HG03196 (cell line): ENCODE data around the gene HS3ST1.
A peak's percentile ranks its signal among the peaks of the same experiment; 100 is the strongest.
"Not testable (repeated sequence)": the region's sequence is repeated elsewhere in the genome, so short reads cannot be mapped to it uniquely, and the experiment has no call there.

Source experiments
- ATAC-seq: cut with Tn5 transposase; IDR thresholded peaks from one replicate; pipeline ENCODE4 v1.9.1; 2021; ENCODE audit not compliant: unreplicated experiment

Gene HS3ST1

DNA sequence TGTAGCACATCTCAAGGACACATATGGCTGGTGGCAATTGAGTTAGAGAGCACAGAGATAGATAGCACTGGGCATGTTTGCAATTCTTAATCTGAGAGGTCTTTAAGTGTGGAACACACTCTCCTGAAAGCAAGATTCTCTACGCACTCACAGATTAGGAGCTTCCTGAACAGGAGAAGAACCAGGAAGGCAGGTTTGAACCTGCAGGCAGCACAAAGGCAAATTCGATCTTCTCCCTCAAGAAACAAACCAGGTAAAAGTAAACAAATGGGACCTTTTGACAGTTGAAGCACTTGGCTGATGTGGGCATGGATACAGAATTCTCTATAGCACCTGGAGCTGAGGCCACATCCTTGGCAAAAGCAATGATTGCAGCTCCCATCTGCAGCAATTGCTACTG lies 24.3 kb downstream of the HS3ST1 start:
- no peak for ATAC-seq

DNA sequence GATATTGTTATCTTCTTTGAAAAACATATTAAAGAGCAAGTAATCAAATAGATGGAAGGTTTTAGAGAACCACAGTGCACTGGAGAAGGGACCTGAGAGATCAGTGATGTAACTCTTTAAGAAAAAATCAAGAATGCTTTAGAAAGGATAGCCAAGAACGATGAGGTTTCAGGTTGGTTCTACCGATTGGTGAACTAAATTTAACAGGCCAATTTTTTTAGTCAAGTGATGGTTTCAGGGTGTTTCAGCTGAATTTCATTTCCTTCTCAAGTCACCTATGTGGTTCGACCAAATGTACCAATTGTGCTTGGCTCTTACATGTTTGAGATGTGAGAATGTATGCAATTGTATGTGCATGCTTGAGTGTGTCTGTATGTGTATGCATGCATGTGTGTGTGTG lies 26.5 kb downstream of the HS3ST1 start:
- ATAC-seq = peak; percentile 43

DNA sequence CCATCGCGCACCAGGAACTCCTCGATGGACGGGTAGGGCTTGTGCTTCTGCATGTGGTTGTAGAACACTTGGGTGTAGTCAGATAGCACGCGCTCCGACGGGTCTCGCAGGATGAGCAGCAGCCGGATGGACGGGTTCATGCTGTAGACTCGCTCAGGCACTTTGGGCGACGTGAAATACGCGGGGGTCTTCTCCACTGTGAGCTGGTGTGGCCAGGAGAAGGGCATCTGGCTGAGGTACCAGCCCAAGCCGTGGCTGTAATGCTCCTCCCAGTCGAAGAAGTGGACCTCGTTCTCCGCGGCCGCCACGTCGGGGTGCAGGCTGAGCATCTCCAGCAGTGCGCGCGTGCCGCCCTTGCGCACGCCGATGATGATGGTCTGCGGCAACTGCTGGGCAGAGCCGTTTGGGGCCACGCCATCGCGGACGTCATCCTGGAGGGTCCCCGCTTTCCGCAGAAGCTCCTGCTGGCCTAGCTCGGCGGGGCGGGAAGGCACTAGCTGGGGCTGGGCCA lies 29.2 kb downstream of the HS3ST1 start:
- no peak for ATAC-seq

DNA sequence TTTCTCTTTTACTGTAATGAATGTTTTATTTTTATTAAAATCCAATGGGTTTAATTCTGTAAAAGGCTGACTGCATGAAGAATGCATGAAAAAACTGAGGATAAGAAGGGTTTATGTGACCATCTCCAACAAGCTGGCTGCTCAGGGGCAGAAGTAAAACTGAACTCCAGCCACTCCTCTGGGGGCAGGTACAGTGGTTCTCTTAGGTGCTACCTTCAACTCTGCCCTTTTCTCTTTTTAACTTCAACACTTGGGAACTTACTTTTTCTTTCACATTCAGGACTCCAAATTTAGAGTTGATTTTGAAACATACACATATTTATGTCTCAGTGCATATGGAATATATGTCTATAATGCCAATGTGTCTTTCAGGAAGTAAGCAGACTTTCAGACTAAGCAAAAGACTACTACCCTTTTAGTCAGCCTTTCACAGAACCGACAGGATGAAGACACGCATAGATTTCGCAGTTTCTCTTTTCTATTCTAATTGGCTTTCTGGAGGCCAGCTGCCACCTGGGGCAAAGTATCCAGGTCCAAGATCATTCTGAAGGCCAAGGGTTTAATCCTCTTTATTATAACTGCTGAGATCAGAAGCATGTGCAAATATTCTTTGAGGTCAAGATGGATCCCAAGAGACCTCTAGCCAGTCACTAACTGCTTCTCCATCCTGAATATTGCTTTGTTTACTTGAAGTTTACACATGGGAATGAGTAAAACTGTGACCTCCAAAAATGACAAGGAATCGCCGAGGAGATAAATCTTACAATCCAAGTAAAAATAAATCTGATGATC lies 30.7 kb downstream of the HS3ST1 start:
- peak; percentile 71 for ATAC-seq

DNA sequence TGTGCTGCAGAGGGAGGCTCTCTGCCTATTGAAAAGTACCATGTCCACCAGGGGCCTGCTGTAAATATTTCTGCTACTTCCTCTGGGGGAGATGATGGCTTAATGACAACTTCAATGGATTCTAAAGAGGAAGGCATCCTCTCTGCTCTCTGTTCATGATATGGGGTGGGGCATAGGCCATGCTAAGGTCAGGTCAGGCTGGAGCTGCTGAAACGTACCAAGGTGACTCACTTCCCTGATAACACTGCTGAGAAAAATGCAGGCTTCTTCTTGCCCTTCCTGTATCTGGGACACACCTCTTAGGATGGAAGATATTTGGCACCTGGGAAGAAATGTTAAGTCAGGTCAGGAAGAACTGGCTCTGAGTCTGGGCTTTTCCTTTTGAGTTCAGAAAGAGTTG lies 31.5 kb downstream of the HS3ST1 start:
- ATAC-seq = no peak

DNA sequence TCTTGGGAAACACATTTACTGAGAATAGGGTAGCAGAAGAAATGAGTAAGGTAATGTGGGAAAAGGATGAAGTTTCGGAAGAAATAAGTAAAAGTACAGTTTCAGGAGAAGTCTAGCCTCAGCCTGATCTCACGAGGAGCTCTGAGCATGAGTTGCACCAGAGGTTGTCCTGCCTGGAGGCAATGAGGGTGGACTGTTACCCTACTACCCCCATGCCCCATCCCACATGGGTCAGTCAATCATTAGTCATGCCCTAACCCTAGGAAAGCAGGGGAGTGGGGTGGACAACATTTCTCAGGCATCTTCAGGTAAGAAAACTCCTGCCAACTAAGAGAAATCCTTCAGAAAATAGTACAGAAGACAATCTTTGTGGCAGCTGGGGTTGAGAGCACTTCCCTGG lies 35.1 kb downstream of the HS3ST1 start:
- no peak for ATAC-seq

DNA sequence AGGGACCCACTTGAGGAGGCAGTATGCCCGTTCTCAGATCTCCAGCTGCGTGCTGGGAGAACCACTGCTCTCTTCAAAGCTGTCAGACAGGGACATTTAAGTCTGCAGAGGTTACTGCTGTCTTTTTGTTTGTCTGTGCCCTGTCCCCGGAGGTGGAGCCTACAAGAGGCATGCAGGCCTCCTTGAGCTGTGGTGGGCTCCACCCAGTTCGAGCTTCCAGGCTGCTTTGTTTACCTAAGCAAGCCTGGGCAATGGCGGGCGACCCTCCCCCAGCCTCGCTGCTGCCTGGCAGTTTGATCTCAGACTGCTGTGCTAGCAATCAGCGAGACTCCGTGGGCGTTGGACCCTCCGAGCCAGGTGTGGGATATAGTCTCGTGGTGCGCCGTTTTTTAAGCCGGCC lies 44.6 kb downstream of the HS3ST1 start:
- ATAC-seq = not testable (repeated sequence)

DNA sequence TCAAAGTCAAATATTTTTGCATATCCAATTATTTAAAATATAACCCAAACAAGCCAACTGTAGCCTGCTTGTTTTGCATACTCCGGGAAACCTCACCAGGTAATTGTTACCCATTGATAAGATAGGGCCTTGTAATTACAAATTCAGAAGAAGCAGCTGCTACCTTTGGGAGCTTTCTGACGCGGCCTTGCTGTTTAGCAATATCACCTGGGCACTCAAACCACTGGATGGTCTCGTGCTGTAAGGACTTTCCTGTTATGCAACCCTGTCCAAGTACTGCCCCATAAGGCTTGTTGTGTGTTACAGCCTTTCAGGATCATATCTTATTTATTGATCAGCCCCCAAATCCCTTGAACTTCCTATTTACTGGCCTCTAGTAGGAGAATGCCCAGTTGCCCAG lies 52.1 kb downstream of the HS3ST1 start:
- no peak for ATAC-seq

DNA sequence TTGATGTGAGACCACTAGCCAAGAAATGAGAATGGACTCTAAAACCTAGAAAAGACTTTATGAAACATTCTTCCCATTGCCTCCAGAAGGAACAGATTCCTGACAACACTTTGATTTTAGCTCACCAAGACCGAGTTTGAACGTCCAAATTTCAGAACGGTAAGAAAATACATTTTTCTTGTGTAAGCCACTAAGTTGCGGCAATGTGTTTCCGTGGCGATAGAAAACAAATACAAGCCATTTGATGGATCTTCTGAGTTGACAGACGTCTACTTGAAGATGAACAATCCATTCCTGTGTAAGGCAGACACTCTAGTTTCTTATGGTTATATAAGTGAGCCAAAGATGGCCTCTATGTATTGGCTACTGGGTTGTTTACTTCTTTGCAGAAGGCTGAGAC lies 52.5 kb downstream of the HS3ST1 start:
- no peak for ATAC-seq

DNA sequence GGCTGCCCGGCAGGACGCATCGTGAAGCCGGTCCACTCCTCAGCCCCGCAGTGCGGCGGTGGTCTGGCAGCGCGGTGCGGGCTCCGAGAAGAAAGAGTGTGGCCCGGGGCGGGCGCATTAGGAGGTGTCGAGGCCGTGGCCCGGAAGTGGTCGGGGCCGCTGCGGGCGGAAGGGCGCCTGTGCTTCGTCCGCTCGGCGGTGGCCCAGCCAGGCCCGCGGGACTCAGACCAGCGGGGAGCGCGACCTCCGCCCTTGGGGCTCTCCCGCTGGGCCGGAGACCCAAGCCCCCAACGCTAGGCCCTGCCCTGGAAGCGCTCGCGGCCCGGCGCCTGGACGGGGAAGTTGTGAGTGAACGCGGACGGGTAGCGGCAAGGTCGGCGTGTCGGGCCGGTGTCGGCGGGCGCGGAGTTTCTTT lies 60.0 kb downstream of the HS3ST1 start:
- no peak for ATAC-seq

DNA sequence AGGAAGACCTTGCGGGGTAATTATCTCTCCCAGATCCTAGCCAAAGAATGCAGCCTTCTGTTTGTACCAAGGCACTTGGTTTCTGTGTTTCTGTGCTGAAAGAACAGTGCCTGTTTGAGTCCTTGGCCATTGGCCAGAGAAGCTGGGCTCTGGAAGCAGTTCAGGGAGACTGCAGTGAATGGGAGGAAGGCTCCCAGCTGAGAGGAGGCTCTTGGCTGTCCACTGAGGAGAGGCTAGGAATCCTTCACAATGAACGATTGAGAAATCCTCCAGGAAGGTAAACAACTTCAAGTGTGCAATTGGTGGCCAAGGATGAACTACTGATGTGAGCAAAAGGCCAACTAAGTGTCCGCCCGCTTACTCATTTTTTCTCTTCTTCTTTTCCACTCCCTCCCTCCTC lies 61.3 kb downstream of the HS3ST1 start:
- ATAC-seq = no peak

DNA sequence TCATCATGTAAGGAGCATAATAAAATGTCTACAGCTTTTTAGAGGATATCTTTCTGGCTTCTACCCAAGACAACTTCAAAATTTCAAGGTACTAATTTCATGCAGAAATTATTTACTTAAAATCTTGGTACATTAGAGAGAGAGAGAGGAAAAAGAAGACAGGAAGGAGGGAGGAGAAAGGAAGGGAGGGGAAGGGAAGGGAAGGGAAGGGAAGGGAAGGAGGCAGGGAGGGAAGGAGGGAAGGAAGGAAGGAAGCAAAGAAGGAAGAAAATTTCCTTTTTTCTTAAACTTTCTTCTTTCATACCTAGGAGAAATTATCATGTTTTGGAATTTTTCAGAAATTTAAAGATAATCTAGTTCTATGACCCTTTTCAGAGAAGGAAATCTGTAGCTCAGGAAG lies 61.8 kb downstream of the HS3ST1 start:
- ATAC-seq = no peak

DNA sequence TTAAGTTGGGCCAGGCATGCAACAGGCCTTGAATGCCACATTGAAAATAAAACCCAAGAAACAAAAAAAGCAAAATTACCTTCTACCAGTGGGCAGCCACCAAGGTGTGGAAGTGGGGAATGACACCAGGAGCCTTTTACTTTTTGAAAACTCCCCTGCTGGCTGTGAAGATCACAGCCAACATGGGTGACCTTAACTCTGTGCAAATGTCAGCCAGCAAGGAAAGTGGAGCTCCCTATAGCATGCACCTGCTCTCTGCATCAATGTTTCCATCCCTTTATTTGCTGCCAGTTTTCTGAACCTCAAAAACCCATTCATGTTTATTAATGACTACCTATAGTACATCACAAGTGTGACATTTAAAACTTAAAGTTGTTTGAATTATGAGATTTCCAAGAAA lies 63.7 kb downstream of the HS3ST1 start:
- ATAC-seq = no peak

DNA sequence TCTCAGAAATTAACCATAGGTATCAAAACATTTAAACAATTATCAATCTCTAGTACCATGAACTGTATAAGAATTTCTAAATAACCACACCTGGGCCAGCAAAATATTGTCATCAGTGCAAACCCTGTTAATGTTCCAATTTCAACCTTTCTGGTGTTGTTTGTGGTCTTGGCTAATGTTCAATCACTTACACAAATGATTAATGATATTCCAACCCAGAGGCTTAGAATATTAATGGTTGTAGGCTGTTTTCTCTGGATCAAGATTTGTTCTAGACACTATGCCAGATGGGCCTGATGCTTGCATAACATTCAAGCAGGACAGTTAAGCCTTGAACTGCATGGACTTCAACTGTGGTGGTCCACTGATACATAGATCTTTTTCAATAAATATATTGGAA lies 69.1 kb downstream of the HS3ST1 start:
- no peak for ATAC-seq

DNA sequence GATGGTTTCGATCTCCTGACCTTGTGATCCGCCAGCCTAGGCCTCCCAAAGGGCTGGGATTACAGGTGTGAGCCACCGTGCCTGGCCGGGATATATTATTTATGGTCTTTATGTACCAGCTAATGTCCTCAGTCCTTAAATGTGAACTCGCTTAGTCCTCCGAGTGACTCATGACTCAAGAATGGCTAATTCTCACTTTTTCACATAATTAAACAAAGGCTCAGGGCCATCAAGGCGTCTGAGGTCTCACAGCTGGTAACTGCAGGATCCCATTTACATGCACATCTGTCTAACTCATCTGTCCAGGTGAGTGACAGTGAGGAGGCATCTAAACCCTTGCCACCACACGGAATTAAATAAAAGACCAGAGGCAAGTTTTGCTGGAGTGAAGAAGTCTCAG lies 73.5 kb downstream of the HS3ST1 start:
- ATAC-seq = no peak

DNA sequence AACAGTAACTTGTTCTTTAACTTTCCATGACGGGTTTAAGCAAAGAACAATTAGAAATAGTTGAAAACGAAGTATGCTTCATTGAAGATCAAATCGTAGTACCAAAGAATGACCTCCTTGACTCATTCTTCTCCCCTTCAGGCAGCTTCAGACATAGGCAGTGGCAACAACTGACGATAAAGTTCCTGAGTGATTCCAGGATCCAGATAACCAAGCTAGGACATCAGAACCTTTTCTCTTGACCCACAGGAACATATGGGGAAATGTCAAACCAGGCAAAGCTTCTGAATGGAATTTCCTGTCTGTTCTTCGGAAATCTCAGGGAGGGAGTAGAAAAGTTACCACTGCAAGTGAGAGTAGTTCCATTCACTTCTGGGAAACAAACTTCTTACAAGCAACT lies 74.2 kb downstream of the HS3ST1 start:
- no peak for ATAC-seq

DNA sequence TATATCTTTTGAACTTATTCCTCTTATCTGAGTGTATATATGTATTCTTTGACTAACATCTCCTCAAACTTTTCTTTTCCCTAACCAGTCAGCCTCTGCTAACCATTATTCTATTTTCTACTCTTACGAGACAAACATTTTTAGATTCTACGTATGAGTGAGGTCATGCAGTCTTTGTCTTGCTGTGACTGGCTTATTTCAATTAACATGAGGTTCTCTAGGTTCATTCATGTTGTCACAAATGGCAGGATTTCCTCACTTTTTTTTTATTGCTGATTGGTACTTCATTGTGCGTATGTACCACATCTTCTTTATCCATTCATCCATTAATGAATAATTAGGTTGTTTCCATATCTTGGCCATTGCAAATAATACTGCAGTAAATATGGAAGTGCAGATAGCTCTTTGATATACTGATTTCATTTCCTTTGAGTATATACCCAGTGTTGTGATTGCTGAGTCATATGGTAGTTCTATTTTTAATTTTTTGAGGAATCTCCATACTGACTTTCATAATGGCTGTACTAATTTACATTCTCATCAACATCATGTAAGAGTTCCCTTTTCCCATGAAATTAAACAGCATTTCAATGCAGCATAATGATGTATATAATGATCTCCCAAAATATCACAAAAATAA lies 80.1 kb downstream of the HS3ST1 start:
- no peak for ATAC-seq

DNA sequence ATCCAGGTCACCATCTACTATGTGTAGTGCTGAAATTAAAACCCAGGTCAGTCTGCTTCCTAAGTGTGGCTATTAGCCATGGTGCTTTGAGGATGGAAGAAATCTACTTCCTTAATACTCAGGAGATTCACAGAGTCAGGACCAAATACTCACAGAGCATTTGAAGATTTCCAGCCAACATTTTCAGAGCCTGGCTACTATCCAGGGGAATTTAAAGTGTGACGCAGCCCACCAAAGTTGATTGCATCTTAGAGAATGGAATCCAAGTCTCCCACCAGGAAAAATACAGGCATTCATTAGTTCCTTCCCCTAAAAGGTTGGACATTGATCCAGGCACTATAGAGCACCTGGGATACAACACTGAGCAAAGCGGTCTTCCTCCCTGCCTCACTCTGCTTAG lies 83.8 kb downstream of the HS3ST1 start:
- no peak for ATAC-seq

DNA sequence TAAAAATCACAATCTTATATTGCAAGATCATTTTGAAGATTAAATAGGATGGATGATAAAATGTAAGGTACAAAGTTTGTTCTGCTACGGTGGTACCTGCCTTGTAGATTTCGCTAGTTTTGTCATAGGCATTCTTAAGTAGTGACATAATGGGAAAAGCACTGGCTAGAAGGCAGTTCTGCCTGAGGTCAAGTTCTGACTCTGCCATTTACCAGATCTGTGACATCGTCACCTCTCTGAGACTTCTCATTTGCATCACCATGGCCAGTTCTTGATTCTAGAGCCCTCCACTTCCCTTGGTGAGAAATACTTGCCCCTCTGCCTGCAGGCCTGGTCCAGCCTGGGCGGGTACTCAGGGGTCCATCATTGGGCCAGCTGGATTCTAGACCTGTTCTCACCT lies 85.2 kb downstream of the HS3ST1 start:
- no peak for ATAC-seq
